HG03039 (cell line): ENCODE data around the gene CTNNA2.

ENCODE experiments used
- ATAC-seq: cut with Tn5 transposase; IDR thresholded peaks from one replicate; pipeline ENCODE4 v1.9.1; 2021; ENCODE audit warnings: mild to moderate bottlenecking, moderate library complexity; ENCODE audit not compliant: unreplicated experiment

CTNNA2 gene

DNA sequence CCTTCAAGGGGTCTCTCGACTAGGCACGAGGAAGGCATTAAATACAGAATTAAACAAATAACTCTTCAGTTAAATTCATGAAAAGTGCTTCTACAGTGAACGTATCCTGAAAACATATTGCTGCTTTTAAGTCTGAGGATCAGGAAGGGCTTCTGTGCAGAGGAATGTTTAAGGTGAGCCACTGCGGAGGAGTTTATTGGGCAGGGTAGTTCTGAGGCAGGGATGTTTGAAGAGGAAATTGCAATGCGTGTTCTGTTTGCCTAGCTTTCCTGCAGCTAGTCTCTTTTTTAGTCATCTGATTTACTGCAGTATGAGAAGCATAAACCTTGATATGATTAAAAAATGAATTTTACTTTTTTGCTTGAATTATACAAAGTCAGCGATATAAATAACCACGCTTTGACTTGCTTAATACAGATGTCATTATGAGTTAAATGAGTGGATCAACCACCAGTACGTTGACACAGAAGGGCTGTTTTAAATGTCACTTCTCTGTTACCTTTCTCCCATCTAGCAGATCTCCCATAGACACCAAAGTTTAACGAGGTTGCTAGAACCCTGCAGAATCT is 98.7 kb downstream of the CTNNA2 start:
- no peak for ATAC-seq

DNA sequence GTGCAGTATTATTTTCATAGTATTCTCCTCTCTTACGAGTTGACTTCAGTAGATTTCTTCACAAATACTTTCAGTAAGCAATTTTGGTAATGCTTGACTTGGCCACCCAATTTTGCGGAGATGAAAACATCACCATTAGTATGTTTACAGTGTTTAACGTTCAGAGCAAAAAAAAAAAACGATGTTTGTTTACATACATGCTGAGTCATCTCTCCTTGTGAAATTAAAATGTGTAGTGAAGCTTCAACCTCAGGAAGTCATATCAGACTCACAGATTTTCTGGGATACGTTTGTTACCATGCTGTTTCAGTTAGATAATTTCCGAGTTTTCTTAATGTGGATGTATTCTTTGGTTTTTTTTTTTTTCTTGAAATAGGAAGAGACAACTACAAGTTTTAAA is 100.1 kb downstream of the CTNNA2 start:
- ATAC-seq: no peak

- ATAC-seq: no peak
Measured at GRCh38 chr2:79619442-79619841, 106.6 kb downstream of the CTNNA2 start.

DNA sequence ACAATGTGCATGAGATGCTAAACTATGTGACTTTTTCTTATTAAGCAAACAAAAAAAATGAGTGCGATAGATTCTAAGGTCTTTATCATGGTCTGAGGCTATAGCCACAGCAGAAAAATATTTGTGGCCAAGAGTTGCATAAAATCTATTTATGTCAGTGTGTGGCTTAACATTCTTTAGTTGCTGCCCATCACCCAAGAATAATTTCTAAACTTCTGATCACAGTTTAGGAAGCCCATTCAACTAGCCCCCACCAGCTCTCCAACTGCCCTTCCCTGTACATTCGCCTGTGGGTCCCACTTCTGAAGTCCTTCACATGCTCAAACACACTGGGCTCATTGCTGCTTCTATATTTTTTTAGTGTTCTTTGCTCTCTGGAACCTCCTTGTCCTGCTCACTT is 107.1 kb downstream of the CTNNA2 start:
- ATAC-seq: no peak

DNA sequence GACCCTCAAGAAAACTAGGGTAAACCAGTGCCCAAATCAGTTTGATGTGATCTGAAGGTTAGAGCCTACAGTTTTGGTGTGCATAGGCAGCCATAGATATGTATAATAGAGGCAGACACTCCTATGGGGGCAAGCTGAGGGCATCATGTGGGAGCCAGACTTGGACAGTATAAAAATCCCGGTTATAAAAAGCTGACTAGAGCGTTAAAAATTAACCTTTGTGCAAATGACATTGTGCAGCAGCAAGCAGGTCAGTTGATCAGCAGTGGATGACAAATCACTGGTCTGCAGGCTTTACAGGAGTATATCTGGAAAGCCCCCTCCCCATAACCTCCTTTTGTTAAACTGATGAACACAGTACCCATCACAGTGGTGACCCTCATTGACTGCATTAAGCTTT is 107.8 kb downstream of the CTNNA2 start:
- ATAC-seq: no peak

GRCh38 chr2:79621252-79621651 is 108.4 kb downstream of the CTNNA2 start:
- no peak for ATAC-seq

DNA sequence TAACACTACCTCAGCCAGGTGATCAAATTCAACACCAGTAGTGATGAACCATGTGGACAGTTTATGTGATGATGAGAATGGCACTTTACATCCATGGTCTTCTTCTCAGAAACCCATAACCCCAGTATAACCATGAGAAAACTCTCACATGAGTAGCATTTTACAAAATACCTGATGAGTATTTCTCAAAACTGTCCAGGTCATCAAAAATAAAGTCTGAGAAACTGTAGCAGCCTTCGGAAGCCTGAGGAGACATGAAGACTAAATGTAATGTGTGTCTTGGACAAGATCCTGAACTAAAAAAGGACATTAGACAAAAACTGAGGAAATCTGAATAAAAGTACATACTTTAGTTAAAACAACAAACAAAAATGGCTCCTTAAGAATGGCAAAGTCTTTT is 108.9 kb downstream of the CTNNA2 start:
- ATAC-seq: no peak

DNA sequence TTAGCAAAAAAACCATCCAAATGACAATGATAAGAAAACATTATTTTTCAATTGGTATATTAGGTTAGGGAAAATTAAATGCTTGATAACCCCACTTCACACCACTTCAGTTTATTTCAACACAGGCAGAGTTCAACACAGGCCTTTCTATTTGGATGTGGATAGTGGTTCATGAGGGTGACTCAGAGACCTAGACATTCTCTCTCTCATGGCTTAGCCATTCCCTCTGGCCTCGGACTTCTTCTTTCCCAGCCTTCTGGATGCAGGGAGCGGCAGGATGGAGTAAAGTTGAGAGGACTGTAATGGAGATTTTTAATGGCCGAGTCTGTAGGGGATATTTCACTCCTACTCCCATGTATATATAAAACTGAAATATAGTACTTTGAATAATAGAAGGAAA is 109.7 kb downstream of the CTNNA2 start:
- no peak for ATAC-seq

GRCh38 chr2:79627237-79627636 is 114.4 kb downstream of the CTNNA2 start:
- ATAC-seq: no peak

GRCh38 chr2:79630060-79630459 is 117.2 kb downstream of the CTNNA2 start:
- ATAC-seq: no peak

DNA sequence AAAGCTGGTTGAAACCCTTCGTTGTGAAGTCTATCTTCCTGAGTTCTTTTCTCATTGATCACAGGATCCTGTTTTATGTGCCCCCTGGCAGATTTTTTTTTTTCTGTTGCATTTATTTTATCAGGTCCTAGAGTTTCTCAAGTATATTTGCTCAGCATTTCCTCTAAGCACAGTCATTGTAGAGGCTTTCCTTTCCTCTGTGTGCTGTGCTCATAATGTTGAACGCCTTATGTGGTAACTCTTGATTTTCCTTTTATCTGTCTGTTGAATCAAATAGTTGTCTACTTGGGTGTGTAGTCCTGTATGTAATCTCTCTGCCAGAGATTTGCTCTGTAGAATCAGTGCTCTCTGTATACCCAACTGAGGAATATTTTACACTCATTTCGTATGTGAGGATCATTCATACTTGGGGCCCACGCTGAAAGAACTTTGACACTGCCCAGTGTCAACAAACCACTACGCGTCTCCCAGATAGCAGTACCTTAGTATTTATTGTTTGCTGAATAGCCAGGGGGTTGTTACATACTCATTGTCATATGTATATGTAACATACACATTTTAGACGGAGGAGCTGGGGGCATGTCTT is 118.2 kb downstream of the CTNNA2 start:
- ATAC-seq: no peak

DNA sequence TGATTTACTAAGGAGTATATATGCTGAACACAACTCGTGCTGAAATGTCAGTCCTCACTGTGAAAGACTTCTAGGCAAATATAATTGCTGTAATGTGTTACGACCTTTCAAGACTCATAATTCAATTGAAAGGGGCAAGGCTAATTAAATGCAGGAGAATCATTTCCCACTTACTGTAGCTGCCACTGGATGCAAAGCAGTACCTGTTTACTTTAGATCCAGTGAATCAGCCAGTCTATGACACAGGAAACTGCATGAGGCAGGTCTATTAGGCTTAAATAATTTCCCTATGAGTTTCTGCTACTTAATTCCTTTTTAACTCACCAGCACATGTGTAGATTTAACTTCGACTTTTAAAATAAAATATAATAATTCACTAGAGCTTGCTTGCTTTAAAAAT is 125.6 kb downstream of the CTNNA2 start:
- ATAC-seq: no peak

DNA sequence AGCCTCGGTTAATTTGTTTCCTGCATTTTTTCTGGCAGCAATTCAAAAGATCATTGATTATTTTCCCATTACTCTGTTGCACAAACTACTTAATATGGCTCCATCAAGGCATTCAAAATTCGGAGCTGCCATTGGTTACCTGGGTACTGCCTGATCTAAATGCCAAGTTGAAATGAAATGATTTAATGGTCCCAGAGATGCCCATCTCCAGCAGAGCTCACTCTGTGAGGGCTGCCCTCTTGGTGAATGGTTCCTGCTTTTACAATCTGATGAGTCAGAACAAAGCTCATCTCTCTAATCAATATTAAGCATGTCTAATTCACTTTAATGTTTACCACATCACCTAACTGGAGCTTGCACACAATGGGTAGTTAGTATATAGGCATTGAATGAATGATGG is 126.1 kb downstream of the CTNNA2 start:
- no peak for ATAC-seq

DNA sequence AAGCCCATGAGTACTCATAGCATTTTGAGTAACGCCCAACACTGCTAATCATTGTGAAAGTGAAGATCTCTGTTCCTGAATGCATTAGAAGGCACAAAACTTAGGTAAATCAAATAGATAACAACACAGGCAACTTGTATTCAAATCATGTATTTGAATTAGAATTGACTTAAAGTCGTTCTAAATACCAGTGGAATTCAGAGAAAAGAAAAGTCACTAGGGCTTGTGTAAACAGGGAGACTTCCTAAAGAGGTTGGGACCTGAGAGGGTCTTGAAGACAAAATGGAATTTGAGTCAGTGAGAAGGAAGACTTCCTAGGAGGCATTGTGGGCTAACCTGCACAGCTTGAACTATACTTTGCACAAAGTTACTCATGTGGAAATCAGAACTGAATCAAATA is 127.2 kb downstream of the CTNNA2 start:
- no peak for ATAC-seq

DNA sequence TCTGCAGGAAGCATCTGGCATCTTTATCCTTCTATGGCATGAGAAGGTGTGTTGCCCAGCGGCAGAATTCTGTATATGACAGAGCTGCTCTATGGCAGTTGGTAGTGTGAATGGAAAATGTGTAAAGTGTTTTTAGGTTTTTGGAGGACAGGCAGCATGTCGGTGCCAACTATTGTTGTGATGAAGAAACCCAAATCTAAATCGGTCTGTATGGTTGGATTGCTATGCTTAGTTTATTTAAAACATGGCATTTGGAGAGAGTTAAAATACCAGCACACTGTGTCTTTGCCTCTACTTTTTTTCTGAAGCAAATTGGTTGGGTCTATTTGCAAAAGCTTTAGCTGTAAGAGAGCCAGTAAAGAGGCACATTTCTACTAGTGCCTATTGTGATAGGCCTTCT is 136.7 kb downstream of the CTNNA2 start:
- ATAC-seq: no peak

DNA sequence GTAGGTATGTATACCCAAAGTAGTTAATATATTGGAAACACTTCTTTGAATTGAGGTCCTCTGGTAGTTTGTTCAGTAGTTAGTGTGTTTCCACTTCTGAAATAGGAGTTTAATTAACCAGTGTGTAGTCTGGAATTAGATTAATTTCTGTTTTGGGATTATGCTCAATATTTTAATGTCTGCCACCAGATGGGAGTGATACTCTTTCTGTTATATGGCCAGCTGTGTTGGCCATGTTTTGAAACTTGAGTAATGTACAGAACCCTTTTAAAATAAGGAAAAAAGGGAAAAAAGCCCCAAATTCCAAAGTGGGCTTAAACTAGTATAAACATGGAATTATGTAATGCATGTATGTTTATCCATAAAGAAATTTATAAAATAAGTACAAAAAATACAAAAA is 147.7 kb downstream of the CTNNA2 start:
- ATAC-seq: no peak

DNA sequence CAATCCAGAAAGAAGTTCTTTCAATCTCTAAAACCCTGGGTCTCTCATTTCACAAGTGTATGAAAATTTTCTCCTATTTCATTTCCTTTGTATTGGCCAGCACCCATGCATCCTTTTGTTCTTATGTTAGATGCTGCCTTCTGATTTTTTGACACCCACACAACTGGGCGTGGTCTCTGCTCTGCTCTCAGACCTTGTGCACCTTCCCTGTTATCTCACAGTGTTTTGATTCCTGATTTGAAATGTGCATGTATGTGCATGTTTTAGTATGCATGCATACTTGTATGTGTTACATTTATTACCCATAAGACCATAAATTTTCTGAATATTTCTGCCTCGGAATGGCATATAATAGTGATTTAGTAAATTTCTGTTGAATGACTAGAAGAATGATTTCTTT is 152.2 kb downstream of the CTNNA2 start:
- ATAC-seq: no peak

DNA sequence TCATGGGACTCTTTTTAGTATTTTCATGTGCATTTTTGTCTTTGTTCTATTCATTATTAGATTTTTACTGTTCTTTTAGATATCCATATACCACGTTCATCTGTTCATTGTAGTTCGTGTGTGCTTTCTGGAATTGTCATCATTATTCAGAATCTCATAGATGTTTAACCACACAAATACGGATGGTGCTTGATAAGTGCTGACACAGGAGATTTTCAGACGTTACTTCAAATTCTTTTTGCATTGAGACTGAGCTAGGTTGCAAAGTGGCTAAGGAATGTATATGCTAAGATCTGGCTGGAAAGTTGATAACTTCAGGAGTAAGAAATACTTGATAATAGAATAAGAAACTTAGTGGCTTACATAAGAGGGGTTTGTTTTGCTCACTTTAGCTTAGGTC is 153.6 kb downstream of the CTNNA2 start:
- no peak for ATAC-seq

GRCh38 chr2:79669714-79670113 is 156.9 kb downstream of the CTNNA2 start:
- no peak for ATAC-seq

DNA sequence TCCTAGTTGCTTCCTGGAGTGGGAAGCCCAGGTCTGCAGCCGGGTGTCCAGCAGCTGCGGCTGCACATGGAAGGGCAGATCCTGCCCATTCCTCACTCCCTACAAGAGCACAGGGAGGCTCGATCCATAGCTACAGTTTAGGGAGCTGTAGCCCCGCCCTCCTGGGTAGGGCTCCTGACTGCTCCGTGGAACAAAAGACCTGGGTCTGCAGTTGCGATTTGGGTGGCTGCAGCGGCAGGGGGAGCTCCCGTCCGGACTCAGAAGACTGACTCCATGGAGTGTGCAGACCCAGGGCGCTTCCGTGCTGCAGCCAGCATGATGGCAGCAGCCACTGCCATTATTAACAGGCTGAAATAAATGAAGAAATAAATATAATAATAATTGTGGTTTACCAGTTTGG is 157.3 kb downstream of the CTNNA2 start:
- no peak for ATAC-seq

- no peak for ATAC-seq
Measured at GRCh38 chr2:79686884-79687283, 174.0 kb downstream of the CTNNA2 start.

- ATAC-seq: no peak
Measured at GRCh38 chr2:79695248-79695647, 182.4 kb downstream of the CTNNA2 start.

- ATAC-seq: no peak
Measured at GRCh38 chr2:79697200-79697599, 184.3 kb downstream of the CTNNA2 start.
